Hepatocyte (in vitro differentiated cells): ENCODE results near the gene TEX14. TPM values are rescaled to one million over a fixed set of nuclear protein-coding genes. Genes with fewer than 3 reads are reported as not detected.
"Not testable (repeated sequence)": the region's sequence is repeated elsewhere in the genome, so short reads cannot be mapped to it uniquely, and the experiment has no call there.

ENCODE experiments used
- DNase-seq: peaks from one replicate; pipeline ENCODE4 v3.0.0-alpha.2; 2016; ENCODE audit warnings: low spot score
- H2AFZ ChIP-seq: fragments of 200-600 bp; sonication (generic); 2 replicates; pipeline ENCODE4 v1.6.0; 2016; ENCODE audit warnings: antibody characterized with exemption, mild to moderate bottlenecking
- H3K27ac ChIP-seq: fragments of 200-600 bp; sonication (generic); 2 replicates; pipeline ENCODE4 v1.5.1; 2016; ENCODE audit warnings: mild to moderate bottlenecking
- H3K27me3 ChIP-seq: fragments of 200-600 bp; sonication (generic); 2 replicates; pipeline ENCODE4 v1.6.1; 2016
- H3K36me3 ChIP-seq: fragments of 200-600 bp; sonication (generic); replicated peaks from 2 replicates; pipeline ENCODE4 v1.5.1; 2016; ENCODE audit warnings: low read depth; ENCODE audit not compliant: insufficient read depth
- H3K4me1 ChIP-seq: fragments of 200-600 bp; sonication (generic); 2 replicates; pipeline ENCODE4 v1.5.1; 2016; ENCODE audit warnings: mild to moderate bottlenecking, moderate library complexity; ENCODE audit not compliant: insufficient read depth
- H3K4me2 ChIP-seq: fragments of 200-600 bp; sonication (generic); 2 replicates; pipeline ENCODE4 v1.6.0; 2016
- H3K4me3 ChIP-seq: fragments of 200-600 bp; sonication (generic); 2 replicates; pipeline ENCODE4 v1.5.1; 2016; ENCODE audit warnings: mild to moderate bottlenecking
- H3K79me2 ChIP-seq: fragments of 200-600 bp; sonication (generic); 2 replicates; pipeline ENCODE4 v1.6.0; 2017; ENCODE audit warnings: mild to moderate bottlenecking
- H3K9me2 ChIP-seq: fragments of 200-600 bp; sonication (generic); replicated peaks from 2 replicates; pipeline ENCODE4 v1.6.0; 2017; ENCODE audit warnings: mild to moderate bottlenecking; ENCODE audit not compliant: insufficient read depth
- H3K9me3 ChIP-seq: fragments of 200-600 bp; sonication (generic); 2 replicates; pipeline ENCODE4 v1.5.1; 2016; ENCODE audit warnings: low read depth, mild to moderate bottlenecking
- H4K20me1 ChIP-seq: fragments of 200-600 bp; sonication (generic); 2 replicates; pipeline ENCODE4 v1.6.0; 2016; ENCODE audit warnings: mild to moderate bottlenecking; ENCODE audit not compliant: insufficient read depth, poor library complexity, severe bottlenecking
- CTCF ChIP-seq: fragments of 200-600 bp; sonication (generic); IDR thresholded peaks from 2 replicates; pipeline ENCODE4 v1.5.1; 2016; ENCODE audit warnings: antibody characterized with exemption, mild to moderate bottlenecking; ENCODE audit not compliant: poor library complexity
- EZH2 ChIP-seq: fragments of 200-600 bp; sonication (generic); IDR thresholded peaks from 2 replicates; pipeline ENCODE4 v1.6.1; 2016; ENCODE audit warnings: antibody characterized with exemption, mild to moderate bottlenecking, borderline replicate concordance
- EZH2phosphoT487 ChIP-seq: fragments of 200-600 bp; sonication (generic); IDR thresholded peaks from one replicate; pipeline ENCODE4 v1.6.1; 2018; ENCODE audit warnings: antibody characterized with exemption, mild to moderate bottlenecking, low read depth, moderate library complexity; ENCODE audit not compliant: unreplicated experiment, severe bottlenecking
- WGBS: methylation state at CpG from one replicate; pipeline ENCODE4 v1.1.6; 2016; ENCODE audit warnings: low lambda C conversion rate; ENCODE audit errors: missing lambda C conversion rate; 5-methylcytosine and 5-hydroxymethylcytosine counted together
- polyA plus RNA-seq: library from polyadenylated mRNA; unstranded; fragments of >200 nt; fragmentation: Nextera tagmentation; extraction: Ambion mirVana; gene quantifications from 2 replicates; pipeline ENCODE4 v1.2.1, GENCODE V29; 2016
- total RNA-seq: library from RNA; depleted of rRNA; stranded (reverse); fragments of >200 nt; gene quantifications from 2 replicates; pipeline ENCODE4 v1.2.3, GENCODE V29; 2014

The TEX14 gene
- total and polyA plus RNA-seq, 2 experiments from 2014 or later: 0.07 TPM; not detected in 1

GRCh38 chr17:58688521-58688920, 3.3 kb downstream of the TEX14 start:
- H3K4me1 ChIP-seq: peaks cover 7% of the 10 kb centered on the region
- 84% methylated on average over 2 of the region's 2 CpGs for WGBS
- no peaks in the 10 kb centered on the region for H4K20me1 ChIP-seq
- H3K4me3 ChIP-seq: no peak overlapping the region
- no peak overlapping the region for H2AFZ ChIP-seq
- H3K36me3 ChIP-seq: no peaks in the 10 kb centered on the region
- TF ChIP-seq CTCF (no peak), EZH2phosphoT487 (no peak), EZH2 (no peak)
- no peak for DNase-seq
- no peaks in the 10 kb centered on the region for H3K27me3 ChIP-seq
- H3K79me2 ChIP-seq: peaks cover 4% of the 10 kb centered on the region
- H3K4me2 ChIP-seq: no peak overlapping the region
- no peaks in the 10 kb centered on the region for H3K9me3 ChIP-seq
- no peak overlapping the region for H3K27ac ChIP-seq
- H3K9me2 ChIP-seq: no peaks in the 10 kb centered on the region

GRCh38 chr17:58686980-58687379, 4.9 kb downstream of the TEX14 start:
- Histone ChIP-seq H3K79me2 (no peaks in the 10 kb centered on the region), H3K4me3 (no peak overlapping the region), H3K4me2 (no peak overlapping the region), H2AFZ (no peak overlapping the region), H4K20me1 (no peaks in the 10 kb centered on the region), H3K9me2 (no peaks in the 10 kb centered on the region), H3K9me3 (no peaks in the 10 kb centered on the region), H3K27me3 (no peaks in the 10 kb centered on the region), H3K36me3 (no peaks in the 10 kb centered on the region), H3K27ac (no peak overlapping the region), H3K4me1 (peaks cover under 1% of the 10 kb centered on the region)
- no peak for DNase-seq
- WGBS: 43% methylated on average over 4 of the region's 4 CpGs
- TF ChIP-seq EZH2 (no peak), CTCF (no peak), EZH2phosphoT487 (no peak)

- H2AFZ ChIP-seq: not testable (repeated sequence)
- WGBS: 95% methylated on average over 6 of the region's 6 CpGs
Measured at GRCh38 chr17:58684462-58684861, 7.4 kb downstream of the TEX14 start.

GRCh38 chr17:58684003-58684402, 7.8 kb downstream of the TEX14 start:
- H3K79me2 ChIP-seq: no peaks in the 10 kb centered on the region
- WGBS: 80% methylated on average over 10 of the region's 10 CpGs

More at GRCh38 chr17:58684462-58684861, 7.4 kb downstream of the TEX14 start:
- not testable (repeated sequence) for H3K27ac ChIP-seq, H3K36me3 ChIP-seq, H3K9me3 ChIP-seq, H3K4me2 ChIP-seq, H3K4me1 ChIP-seq, H3K27me3 ChIP-seq, H4K20me1 ChIP-seq, H3K9me2 ChIP-seq, H3K4me3 ChIP-seq, H3K79me2 ChIP-seq, DNase-seq

More at GRCh38 chr17:58684003-58684402, 7.8 kb downstream of the TEX14 start:
- Histone ChIP-seq H4K20me1 (no peaks in the 10 kb centered on the region), H3K9me2 (no peaks in the 10 kb centered on the region), H3K36me3 (no peaks in the 10 kb centered on the region), H3K9me3 (no peaks in the 10 kb centered on the region), H3K27ac (no peak overlapping the region), H3K4me2 (no peak overlapping the region), H3K4me1 (no peaks in the 10 kb centered on the region), H2AFZ (no peak overlapping the region), H3K27me3 (no peaks in the 10 kb centered on the region), H3K4me3 (no peak overlapping the region)
- TF ChIP-seq CTCF (no peak), EZH2phosphoT487 (no peak), EZH2 (no peak)
- no peak for DNase-seq
